Prostate gland (tissue), 2 donors: ENCODE measurements around the gene IFIH1. TPM values are rescaled to one million over a fixed set of nuclear protein-coding genes. Genes with fewer than 3 reads are reported as not detected.

Experiments
- DNase-seq: peaks from one replicate; pipeline ENCODE4 v3.0.0-alpha.2; 2019; ENCODE audit warnings: low spot score
- H3K27ac ChIP-seq, 2 donors: fragments of 200-600 bp; sonication (generic); 2 replicates each; pipeline ENCODE4 v1.5.1; 2017 to 2019
- H3K27me3 ChIP-seq: fragments of 200-600 bp; sonication (generic); replicated peaks from 2 replicates; pipeline ENCODE4 v1.5.1; 2019; ENCODE audit not compliant: insufficient read depth
- H3K36me3 ChIP-seq, 2 donors: fragments of 200-600 bp; sonication (generic); 1 replicate in 1 of 2; 2 replicates in 1 of 2; pipeline versions ENCODE4 v1.5.1 to v1.8.1; 2017 to 2019
- H3K4me1 ChIP-seq: fragments of 200-600 bp; sonication (generic); replicated peaks from 2 replicates; pipeline ENCODE4 v1.5.1; 2019
- H3K4me3 ChIP-seq, 2 donors: fragments of 200-600 bp; sonication (generic); 2 replicates each; pipeline ENCODE4 v1.5.1; 2017 to 2019
- H3K9me3 ChIP-seq: fragments of 200-600 bp; sonication (generic); 2 replicates; pipeline ENCODE4 v1.5.1; 2017
- POLR2A ChIP-seq: fragments of 450-650 bp; IDR thresholded peaks from one replicate; pipeline ENCODE4 v1.6.1; 2016; ENCODE audit warnings: antibody characterized with exemption, mild to moderate bottlenecking
- POLR2AphosphoS5 ChIP-seq: sonication (generic); formaldehyde crosslinking; IDR thresholded peaks from one replicate; pipeline ENCODE4 v1.6.1; 2017; ENCODE audit warnings: antibody characterized with exemption
- WGBS: methylation state at CpG from one replicate; pipeline ENCODE4 v1.1.5; 2018; 5-methylcytosine and 5-hydroxymethylcytosine counted together
- intact Hi-C: fragments of 100-400 bp; cut with DNase I; formaldehyde crosslinking; loops from one replicate; pipeline ENCODE4 v1.14.2; 2022
- total RNA-seq, 2 donors: library from RNA; depleted of rRNA; stranded (reverse); fragments of >200 nt; gene quantifications; one replicate each; pipeline ENCODE4 v1.1.0, GENCODE V29; 2016
- TF ChIP-seq, protein P1 (sequence below), 4 experiments: fragments of 200-600 bp in 2 of 4; fragments of 450-650 bp in 2 of 4; sonication (generic) in 2 of 4; IDR thresholded peaks; 1 replicate in 3 of 4; 2 replicates in 1 of 4; pipeline ENCODE4 v1.5.1; 2016 to 2019; ENCODE audit warnings: antibody characterized with exemption in 4 of 4, mild to moderate bottlenecking in 2 of 4, moderate library complexity in 2 of 4

The IFIH1 gene
- total RNA-seq, 2 donors from 2014 or later = 13.1 to 14.7 TPM

DNA sequence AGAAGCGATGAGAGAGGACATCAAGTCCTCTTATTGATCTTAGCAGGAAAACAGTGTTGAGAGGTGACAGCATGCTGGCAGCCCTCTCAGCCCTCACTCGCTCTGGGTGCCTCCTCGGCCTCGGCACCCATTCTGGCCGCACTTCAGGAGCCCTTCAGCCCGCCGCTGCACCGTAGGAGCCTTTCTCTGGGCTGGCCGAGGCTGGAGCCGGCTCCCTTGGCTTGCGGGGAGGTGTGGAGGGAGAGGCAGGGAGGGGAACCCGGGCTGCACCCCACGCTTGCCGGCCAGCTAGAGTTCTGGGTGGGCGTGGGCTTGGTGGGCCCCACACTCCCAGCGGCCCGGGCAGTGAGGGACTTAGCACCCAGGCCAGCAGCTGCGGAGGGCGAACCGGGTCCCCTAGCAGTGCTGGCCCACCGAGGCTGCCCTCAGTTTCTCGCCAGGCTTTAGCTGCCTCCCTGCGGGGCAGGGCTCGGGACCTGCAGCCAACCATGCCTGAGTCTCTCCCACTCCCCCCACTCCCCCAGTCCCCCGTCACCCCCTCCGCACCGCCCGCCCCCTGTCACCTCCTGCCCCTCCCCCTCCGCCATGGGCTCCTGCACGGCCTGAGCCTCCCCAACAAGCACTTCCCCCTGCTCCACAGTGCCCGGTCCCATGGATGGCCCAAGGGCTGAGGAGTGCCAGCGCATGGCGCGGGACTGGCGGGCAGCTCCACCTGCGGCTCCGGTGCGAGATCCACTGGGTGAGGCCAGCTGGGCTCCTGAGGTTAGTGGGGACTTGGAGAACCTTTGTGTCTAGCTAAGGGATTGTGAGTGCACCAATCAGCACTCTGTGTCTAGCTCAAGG, 83.6 kb downstream of the IFIH1 start:
- WGBS = 95% methylated on average over 19 of the region's 38 CpGs
- H3K36me3 ChIP-seq = no peaks in the 10 kb centered on the region
- TF ChIP-seq, protein P1, sequence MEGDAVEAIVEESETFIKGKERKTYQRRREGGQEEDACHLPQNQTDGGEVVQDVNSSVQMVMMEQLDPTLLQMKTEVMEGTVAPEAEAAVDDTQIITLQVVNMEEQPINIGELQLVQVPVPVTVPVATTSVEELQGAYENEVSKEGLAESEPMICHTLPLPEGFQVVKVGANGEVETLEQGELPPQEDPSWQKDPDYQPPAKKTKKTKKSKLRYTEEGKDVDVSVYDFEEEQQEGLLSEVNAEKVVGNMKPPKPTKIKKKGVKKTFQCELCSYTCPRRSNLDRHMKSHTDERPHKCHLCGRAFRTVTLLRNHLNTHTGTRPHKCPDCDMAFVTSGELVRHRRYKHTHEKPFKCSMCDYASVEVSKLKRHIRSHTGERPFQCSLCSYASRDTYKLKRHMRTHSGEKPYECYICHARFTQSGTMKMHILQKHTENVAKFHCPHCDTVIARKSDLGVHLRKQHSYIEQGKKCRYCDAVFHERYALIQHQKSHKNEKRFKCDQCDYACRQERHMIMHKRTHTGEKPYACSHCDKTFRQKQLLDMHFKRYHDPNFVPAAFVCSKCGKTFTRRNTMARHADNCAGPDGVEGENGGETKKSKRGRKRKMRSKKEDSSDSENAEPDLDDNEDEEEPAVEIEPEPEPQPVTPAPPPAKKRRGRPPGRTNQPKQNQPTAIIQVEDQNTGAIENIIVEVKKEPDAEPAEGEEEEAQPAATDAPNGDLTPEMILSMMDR (IDR thresholded peaks at IDR 0.05) = no peak
- TF ChIP-seq POLR2AphosphoS5 = no peak
- intact Hi-C loops = no loop called here
- DNase-seq = no peak
- no peaks in the 10 kb centered on the region for H3K4me1 ChIP-seq
- no peaks in the 10 kb centered on the region for H3K27me3 ChIP-seq
- H3K9me3 ChIP-seq = no peaks in the 10 kb centered on the region
- no peak overlapping the region for H3K27ac ChIP-seq
- H3K4me3 ChIP-seq = no peak overlapping the region

DNA sequence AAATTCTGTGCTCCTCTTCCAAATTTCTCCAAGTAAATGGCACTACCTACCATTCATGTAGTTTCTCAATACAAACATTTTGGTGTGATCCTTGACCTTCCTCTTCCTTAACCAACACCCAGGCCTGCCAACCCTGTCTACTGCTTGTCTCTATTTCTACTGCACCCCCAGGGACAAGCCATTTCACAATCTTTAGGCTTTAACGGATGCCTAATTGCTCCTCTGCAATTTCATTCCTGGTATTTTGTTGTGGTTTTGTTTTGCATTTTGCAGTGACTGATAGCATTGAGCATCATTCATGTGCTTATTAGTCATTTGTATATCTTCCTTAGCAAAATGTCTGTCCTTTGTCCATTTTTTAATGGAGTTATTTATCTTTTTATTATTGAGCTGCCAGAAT, 85.3 kb downstream of the IFIH1 start:
- H3K4me3 ChIP-seq = no peak overlapping the region
- H3K27me3 ChIP-seq = no peaks in the 10 kb centered on the region
- no peak overlapping the region for H3K27ac ChIP-seq
- 74% methylated on average over 1 of the region's 1 CpG for WGBS
- DNase-seq = no peak
- intact Hi-C loops = no loop called here
- no peaks in the 10 kb centered on the region for H3K9me3 ChIP-seq
- no peaks in the 10 kb centered on the region for H3K36me3 ChIP-seq
- no peak for TF ChIP-seq POLR2AphosphoS5
- TF ChIP-seq POLR2A = no peak
- TF ChIP-seq, protein P1 (IDR thresholded peaks at IDR 0.05) = no peak
- no peaks in the 10 kb centered on the region for H3K4me1 ChIP-seq

DNA sequence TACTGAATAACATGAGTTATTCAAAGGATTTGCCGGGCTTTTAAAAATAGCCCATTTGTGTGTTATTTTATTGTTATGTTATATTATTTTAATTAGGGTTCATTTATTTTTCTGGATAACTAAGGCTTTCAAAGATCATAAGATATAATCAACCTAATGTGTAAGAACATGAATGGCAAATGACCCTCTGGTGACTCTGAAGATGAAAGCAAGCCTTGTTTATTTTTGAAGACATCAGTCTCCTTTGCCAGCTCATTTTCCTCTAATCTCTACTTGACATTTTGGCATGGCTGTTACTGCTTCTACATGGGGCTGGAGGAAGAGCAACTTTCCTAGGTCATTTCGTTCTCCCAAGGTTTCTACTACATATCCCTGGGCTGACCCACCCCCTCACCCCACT, 85.8 kb downstream of the IFIH1 start:
- no peak overlapping the region for H3K27ac ChIP-seq
- WGBS = 26% methylated on average over 2 of the region's 2 CpGs
- no peaks in the 10 kb centered on the region for H3K4me1 ChIP-seq
- H3K36me3 ChIP-seq = no peaks in the 10 kb centered on the region
- TF ChIP-seq, protein P1 (IDR thresholded peaks at IDR 0.05) = no peak
- no peak for TF ChIP-seq POLR2A
- TF ChIP-seq POLR2AphosphoS5 = no peak
- intact Hi-C loops = no loop called here
- H3K4me3 ChIP-seq = no peak overlapping the region
- no peaks in the 10 kb centered on the region for H3K9me3 ChIP-seq
- H3K27me3 ChIP-seq = no peaks in the 10 kb centered on the region
- no peak for DNase-seq

DNA sequence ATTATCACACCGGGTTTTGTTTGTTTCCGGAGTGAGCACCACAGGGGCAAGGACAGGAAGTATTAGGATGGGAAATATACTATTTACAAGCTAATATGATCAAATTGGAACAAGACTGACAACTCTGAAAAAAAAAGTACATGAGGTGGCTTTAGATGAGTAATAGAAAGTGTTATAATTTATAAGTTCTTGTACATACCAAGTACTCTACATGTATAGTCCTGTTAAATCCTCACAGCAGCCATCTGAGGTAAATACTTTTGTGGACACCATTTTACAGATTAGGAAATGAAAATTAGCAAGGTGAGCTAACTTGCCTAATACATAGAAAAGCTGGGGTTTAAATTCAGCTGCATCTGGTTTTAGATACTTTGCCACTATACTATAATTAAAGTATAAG, 86.5 kb downstream of the IFIH1 start:
- WGBS = 83% methylated on average over 2 of the region's 2 CpGs
- DNase-seq = no peak
- Histone ChIP-seq H3K4me1 (no peaks in the 10 kb centered on the region), H3K36me3 (no peaks in the 10 kb centered on the region), H3K27me3 (no peaks in the 10 kb centered on the region), H3K4me3 (no peak overlapping the region), H3K27ac (no peak overlapping the region), H3K9me3 (no peaks in the 10 kb centered on the region)
- TF ChIP-seq POLR2A (no peak), POLR2AphosphoS5 (no peak)
- TF ChIP-seq, protein P1 (IDR thresholded peaks at IDR 0.05) = no peak
- intact Hi-C loops = no loop called here

DNA sequence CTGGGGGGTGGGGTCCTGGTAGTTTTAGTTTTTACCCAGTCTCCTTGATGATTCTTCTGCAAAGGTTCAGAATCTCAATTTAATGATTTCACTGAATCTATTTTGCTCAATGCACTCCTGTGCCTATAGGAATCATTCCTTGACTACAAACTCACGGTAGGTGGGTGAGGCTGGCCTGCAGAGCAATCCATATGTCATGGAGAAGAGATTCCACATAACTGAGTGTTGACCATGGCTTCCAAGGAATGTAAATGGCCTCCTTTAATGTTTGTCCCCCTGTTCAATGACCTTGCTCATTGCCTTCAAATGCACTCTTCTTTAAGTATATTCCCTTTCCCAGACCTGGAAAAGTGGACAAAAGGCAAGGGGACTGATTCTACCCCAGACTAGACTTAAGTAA, 87.7 kb downstream of the IFIH1 start:
- no peaks in the 10 kb centered on the region for H3K9me3 ChIP-seq
- H3K36me3 ChIP-seq = no peaks in the 10 kb centered on the region
- TF ChIP-seq POLR2AphosphoS5 (no peak), POLR2A (no peak)
- TF ChIP-seq, protein P1 (IDR thresholded peaks at IDR 0.05) = no peak
- no peak overlapping the region for H3K4me3 ChIP-seq
- no peak for DNase-seq
- H3K4me1 ChIP-seq = no peaks in the 10 kb centered on the region
- H3K27ac ChIP-seq = no peak overlapping the region
- intact Hi-C loops = no loop called here
- H3K27me3 ChIP-seq = no peaks in the 10 kb centered on the region
- 24% methylated on average over 1 of the region's 1 CpG for whole genome bisulfite sequencing
